ENCODE results near the gene ACVR1.

The ACVR1 gene

DNA sequence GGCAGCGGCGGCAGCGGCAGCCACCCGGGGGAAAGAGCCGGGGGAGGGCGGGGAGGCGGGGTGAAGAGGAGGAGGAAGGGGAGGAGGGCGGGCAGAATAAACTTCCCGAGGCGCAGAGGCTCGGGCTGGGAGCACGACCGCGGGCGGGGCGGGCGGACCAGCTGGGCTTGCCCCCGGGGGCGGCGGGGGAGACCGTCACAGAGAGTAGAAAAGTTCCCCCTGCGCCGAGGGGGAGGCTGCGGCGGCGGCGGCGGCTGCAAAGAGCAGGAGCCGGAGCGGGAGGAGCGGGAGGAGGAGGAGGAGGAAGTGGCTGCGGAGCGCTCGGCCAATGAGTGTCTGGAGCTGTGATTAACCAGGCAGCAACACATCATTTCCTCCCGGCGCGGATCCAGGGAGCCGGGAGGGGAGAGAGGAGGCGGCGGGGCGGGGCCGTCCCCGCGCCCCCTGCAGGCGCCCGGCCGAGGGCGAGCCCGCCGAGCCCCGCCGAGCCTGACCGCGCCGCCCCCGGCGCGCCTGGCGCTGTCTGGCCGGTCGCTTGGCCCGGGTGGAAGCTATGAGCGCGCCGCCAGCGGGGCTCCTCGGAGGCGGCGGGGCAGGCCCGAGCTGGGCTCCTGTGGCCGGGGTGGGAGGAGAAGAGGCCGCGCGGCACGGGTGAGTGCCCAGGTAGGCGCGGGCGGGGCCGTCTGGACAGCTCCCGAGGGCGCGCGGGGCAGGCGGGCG is at the start of gene ACVR1:
Gene ACVR1 (minus strand): TSS at position 265 of the 720 bp plus-strand sequence. CDS start 76,837 bp downstream, outside the sequence.
- ATAC-seq = peak; percentile 84 to 85

DNA sequence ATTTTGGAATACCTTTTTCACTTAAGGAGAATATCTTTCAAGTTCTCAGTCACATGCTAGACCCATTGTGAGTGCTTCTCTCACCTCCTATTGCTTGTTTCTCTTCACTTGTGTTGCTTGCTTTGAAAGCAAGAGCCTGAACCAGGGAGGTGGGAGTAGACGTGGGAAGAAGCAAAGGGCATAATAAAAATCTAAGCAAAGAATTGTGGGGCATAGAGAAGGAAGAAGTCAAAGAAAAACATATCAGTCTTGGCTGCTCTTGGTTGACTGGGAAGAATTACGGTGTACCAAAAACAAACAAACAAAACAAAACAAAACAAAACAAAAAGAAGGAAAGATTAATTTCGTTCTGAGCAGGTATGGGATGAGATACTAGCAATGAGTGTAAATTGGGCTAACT is 48.9 kb upstream of the ACVR1 start:
- ATAC-seq = no peak

DNA sequence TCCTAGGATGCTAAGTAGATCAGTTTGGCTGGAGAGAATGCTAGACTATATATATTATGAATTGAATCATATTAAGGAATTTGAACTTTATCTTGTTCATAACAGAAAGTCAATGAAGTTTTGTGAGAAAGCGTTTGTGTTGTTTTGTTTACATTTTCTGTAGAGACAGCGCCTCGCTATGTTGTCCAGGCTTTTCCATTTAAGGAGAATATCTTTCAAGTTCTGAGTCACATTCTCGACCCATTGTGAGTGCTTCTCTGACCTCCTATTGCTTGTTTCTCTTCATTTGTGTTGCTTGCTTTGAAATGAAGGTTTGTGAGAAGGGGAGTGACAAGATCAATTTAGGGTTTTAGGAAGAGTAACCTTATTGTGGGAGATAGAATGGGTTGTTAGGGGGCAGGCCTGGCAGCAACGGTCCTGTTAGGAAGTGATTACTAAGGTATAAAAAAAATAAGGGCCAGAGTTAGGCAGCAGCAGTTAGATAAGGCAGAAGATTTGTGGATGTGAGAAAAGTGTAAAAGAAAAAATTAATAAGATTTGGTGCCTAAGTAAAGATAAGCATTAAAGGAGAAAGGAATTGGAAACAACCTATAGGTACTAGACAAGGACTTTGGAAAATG is 47.6 kb upstream of the ACVR1 start:
- no peak for ATAC-seq

DNA sequence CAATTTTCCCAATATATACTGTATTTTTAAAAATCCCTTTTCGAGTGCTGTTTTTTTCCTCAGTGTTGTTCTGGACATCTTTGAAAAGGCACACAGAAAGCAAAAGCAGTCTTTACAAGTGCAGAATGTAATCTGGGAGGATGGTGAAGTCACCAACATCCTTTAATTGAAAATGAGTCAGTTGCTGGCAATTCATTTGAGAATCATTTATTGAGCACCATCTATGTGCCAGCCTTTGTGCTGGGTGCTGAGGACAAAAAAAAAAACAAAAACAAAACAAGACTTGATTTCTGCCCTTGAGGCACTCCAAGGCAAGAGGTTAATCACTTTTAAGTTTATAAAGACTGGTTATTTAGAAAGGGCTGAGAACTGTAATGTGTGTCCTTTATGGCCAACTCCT is 46.7 kb upstream of the ACVR1 start:
- no peak for ATAC-seq

DNA sequence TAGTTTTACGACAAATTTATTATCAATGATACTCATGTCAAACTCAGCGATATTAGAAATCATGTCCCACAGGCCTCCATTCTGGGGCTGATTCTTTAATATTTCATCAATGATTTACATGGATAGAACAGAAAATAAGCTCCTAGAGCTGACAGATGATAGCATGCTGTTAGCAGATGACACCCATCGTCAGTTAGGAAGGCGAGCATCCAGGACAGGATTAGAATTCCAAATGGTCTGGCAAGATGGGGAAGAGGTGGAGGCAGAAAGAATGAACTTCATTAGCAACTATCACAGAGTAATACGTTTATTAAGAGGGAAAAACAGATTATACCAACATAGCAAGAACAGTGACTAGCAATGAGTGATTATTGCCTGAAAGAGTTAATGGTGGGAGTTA is 46.2 kb upstream of the ACVR1 start:
- no peak for ATAC-seq

DNA sequence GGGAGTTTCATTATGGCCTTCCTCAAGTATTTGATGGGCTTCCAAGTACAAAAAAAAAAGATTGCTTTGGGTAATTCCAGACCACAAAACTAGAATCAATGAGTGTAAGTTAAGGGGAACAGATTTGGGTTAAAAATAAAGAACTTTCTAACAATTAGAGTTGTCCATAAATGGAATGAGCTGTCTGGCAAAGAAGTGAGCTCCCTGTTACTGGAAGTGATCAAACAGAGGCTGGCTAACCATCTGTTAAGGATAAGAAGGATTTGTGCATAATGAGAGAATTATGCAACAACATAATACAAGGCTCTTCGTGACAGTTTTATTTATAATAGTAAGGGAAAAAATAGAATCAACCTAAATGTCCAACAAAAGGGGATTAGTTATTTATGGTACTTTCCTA is 44.6 kb upstream of the ACVR1 start:
- ATAC-seq = no peak

DNA sequence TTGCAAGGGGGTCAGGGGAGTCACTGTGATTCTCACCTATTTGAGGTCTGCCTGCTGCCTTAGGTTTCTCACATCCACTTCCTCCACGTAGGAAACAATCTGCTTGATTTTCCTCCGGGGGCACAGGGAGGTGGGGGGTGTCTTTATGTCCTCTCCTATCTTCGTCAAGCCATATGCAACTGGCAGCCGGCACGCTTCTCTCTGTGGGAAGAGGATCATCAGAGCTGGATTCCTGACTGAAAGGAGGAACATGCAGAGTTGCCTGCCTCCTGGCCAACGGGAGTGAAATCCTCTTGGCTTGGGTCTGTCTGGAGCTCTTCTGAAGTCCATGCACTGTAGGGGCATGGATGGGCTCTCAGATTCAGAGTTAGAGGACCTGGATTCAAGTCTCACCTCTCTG is 43.1 kb upstream of the ACVR1 start:
- no peak for ATAC-seq

DNA sequence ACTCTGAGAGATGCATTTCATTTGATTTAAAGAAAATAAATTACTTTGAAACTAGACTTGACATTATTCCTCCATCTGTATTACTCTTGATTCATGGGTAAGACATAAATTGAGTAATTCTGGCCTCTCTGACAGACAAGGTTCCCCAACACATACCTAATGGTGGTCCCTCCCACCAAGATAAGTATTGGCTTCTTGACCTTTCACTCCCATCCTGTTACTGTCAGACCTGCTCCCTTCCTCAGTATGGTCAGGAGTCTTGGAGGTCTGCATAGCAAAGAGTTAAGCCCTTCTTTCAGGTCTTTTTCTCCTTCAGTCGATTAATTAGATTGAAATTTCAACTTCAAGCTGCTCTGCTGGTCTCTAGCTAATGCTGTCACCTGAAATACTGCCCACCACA is 42.2 kb upstream of the ACVR1 start:
- no peak for ATAC-seq

DNA sequence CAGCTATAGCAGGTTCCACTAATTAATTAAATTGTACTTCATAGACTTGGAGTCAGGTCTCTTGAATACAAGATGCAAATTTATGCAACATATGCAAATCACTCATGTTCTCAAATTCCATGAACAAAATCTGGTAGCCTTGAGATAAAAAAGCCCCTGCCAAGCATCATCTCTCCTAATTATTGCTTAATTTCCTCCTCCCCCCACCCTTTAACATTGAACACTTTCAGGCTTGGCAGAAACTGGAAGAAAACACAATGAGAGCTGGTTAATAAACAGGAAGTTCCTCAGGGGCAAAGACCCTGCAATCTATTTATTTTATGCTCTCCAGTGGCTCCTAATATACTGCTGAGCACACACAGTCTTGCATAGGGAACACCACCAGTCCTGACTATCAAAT is 35.6 kb upstream of the ACVR1 start:
- ATAC-seq = no peak

DNA sequence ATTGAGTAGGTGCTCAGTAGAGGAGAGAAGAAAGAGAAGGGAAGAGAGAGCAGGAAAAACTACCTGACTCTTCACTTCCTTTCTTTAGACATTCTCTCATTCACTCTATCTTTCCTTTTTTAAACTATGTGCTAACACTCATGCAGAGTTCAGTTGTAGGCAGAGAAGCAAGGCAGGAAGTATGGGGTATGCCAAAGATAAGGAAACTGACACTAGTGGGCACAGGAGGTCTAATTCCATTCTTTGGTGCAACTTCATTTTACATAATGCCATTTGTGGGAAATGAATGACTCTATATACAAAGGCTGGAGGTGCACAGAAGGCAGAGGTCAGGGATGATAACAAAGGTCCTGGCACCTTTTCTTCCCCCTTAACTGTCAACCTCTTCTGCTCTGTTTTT is 35.1 kb upstream of the ACVR1 start:
- ATAC-seq = no peak

DNA sequence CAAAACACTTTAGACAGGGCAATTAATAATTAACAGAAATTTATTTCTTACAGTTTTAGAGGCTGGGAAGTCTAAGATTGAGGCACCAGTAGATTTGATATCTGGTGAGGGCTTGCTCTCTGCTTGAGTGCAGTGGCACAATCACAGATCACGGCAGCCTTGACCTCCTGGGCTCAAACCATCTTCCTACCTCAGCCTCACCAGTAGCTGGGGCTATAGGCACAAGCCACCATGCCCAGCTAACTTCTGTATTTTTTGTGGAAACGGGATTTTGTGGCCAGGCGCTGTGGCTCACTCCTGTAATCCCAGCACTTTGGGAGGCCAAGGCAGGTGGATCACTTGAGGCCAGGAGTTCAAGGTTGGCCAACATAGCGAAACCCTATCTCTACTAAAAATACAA is 29.0 kb upstream of the ACVR1 start:
- no peak for ATAC-seq

DNA sequence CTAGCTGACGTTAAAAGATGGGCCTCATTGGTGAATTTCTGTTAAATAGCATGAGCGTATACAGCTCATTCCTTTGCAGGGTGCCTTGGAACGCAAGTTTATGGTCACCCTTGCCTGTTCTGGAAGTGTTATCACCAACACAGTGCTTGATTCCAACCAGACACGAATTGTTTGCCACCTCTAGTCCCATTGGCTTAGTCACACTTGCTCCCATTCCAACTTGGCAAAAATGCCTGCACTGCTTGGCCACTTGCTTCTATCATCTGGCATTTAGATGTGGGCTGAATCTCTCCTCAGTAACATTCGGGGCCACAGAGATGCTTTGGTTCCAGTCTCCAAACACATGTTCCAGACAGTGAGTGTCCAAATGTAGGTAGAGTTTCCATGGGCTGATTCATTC is 27.5 kb upstream of the ACVR1 start:
- ATAC-seq = no peak

DNA sequence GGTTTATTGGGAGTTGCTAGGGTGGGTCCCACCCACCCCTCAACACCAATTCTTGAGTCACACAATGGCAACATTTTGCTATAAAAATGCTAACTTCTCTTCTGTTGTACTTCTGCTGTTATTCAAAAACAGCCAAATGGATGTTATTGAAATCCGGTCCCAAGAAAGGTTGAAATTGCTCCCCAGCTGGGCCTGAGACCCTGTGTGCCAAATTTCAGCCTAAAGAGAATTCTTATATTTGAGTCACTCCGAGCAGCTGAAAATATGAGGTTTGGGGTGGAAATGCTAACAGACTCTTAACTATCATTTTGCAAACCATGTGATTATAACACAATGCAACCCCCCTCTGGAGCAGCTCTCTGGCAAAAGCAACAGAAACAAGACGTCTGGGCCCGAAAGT is 27.0 kb upstream of the ACVR1 start:
- ATAC-seq = no peak

DNA sequence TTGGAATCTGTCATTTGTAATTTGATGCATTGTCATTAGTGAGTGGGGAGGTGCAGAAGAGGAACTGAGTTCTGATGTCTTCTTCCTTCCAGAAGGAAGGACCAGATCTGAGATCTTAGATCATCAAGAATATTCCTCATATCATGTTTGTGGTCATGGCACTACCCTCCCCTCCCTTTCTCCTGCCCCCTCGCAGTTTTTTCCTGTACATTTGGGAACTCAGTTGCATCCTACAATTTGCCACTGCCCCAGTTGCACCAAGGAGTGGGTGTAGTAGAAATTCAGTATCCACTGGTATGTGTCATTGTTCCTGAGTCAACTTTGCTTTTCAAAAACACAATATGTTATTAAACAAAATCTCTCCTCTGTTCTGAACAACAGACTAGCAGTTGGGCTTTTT is 26.6 kb upstream of the ACVR1 start:
- no peak for ATAC-seq

DNA sequence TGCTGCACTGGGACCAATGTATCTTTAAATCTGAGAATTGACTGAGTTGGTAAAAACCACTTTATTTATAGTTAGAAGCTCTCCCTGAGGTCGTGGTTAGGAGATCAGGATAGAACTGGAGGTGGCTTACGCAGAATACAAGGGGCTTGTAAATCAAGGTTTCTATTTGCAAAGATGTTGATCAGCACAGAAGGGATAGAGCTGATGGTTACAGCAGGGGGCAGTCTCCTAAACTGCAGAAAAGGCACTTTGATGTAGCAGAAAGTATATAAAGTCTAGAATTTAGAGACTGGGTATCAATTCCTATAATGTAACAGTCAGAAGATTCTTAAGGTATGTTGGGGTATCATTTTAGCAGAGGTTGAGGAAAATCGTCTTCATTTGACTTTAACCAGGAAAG is 25.2 kb upstream of the ACVR1 start:
- ATAC-seq = no peak

DNA sequence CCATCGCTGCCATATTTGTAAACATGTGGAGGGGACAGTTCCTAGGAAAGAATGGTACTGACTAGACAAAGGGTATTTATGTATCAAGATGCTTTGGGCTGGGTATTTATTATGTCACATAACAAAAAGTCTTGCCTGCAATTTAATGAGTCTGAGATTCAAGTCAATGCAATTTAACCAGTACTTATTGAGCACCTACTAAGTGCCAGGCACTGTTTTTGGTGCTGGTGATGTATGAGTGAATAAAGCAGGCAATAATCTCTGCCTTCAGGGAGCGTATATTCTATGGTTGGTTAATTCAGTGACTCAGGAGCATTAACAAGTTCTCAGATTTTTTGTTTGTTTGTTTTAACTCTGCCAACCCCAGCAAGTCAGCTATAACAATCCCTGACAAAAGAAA is 24.6 kb upstream of the ACVR1 start:
- ATAC-seq = no peak

DNA sequence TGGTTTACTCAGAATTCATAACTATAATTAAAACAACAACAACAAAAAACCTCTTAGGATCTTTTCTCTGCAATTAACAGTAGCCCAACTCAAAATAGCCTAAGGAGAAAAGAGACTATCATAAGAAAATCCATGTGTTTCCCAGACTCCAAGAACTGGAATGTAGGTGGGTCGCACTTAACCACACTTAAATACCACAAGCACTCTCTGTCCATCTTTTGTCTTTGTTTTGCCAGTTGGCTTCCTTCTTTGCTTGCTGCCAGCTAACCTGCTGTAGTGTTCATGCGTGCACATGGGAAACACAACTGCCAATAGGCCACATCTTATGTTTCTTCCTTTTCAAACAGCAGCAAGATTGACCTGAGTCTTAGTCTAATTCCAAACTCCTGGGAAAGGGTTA is 24.1 kb upstream of the ACVR1 start:
- no peak for ATAC-seq

DNA sequence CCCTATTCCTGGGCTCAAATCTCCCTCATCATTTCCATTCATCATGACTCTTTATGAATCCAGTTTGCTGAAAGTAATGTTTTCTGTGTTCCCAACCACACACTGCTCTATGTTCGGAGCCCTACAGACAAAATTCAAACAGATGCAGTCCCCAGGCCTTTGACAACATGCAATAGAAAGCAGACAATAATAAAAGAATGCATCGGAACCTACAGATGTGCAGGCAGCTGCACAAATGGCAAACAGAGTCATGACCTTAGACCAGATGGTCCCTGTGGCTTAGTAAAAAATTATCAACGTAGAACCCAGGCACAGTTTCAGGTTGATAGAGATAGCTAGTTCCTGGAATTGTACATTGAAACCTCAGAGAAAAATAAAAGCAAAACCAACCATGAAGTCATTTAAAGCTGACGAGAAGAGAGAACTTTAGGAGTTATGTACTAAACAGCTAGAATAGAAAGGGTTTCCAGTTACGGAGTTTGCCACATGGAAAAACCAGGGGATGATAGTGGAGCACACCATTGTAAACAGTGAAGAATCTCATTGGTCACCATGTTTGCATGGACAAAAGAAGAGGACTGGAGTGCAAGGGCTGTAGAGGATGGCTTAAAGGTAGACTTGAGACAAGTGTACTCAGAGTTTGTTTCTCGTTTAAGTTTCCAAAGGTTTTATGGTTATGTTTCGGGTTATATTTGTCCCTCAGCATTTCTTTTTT is 23.2 kb upstream of the ACVR1 start:
- peak; percentile 65 to 66 for ATAC-seq

DNA sequence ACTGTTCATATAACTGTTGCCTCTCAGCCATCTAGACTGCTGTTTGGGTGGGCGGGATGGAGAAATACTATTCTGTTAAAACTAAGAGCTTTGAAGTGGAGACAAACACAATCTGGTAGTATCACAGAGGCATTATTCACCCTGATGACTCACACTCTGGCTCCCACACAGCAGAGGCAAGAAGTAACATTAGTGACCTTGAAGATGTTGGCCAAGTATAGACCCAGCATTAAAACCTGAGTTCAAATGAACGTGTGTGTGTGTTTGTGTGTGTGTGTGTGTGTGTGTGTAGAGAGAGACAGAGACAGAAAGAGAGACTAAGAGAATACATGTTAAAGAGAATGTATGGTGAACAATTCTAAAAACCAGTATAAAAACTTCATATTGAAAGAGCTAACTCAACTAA is 22.5 kb upstream of the ACVR1 start:
- ATAC-seq = peak; percentile 72 to 79

DNA sequence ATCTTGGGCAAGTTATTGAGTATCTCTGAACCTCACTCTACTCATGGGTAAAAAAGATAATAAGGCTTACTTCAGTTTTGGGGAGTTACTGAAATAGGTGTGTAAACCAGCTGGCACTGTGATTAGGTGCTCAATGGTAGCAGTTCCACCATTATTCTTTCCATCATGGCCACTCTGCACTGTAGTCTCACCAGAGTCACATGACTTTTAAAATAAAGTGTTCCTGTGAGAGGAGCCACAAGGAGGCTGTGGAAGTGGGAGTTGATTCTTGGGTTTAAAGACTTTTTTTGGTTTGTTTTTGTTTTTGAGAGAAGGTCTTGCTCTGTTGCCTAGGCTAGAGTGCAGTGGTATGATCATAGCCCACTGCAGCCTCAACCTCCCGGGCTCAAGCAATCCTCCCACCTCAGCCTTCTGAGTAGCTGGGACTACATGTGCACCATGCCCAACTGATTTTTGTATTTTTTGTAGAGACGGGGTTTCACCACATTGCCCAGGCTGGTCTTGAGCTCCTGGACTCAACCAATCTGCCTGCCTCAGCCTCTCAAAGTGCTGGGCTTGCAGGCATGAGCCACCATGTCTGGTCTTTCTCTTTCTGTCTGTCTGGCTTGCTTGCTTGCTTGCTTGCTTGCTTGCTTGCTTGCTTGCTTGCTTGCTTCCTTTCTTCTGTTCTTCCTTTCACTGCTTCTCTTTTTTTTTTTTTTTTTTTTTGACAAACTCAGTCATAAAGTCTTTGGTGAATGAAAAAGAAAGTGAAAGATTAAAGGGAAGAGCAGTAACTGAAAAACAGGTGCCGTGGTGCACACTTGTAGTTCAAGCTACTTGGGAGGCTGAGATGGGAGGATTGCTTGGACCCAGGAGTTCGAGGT is 21.2 kb upstream of the ACVR1 start:
- ATAC-seq = peak; percentile 25 to 32

DNA sequence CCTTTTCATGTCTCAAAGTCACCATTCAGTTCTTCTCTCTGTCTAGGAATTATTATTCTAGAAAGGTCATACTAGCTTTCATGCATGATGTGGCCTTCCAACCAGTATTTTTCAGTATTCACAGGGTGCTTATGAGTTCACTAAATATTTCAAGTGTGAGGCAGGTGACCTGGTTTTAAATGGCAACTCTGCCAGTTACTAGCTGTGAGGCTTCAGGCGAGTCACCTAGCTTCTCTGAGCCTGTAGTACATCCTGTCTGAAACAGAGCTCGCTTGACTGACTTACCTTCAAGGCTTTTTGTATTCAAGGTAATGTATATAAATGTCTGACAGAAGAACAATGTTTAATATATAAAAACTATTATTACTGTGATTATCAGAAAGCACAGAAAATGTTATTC is 19.4 kb upstream of the ACVR1 start:
- ATAC-seq = peak; percentile 9 to 15

DNA sequence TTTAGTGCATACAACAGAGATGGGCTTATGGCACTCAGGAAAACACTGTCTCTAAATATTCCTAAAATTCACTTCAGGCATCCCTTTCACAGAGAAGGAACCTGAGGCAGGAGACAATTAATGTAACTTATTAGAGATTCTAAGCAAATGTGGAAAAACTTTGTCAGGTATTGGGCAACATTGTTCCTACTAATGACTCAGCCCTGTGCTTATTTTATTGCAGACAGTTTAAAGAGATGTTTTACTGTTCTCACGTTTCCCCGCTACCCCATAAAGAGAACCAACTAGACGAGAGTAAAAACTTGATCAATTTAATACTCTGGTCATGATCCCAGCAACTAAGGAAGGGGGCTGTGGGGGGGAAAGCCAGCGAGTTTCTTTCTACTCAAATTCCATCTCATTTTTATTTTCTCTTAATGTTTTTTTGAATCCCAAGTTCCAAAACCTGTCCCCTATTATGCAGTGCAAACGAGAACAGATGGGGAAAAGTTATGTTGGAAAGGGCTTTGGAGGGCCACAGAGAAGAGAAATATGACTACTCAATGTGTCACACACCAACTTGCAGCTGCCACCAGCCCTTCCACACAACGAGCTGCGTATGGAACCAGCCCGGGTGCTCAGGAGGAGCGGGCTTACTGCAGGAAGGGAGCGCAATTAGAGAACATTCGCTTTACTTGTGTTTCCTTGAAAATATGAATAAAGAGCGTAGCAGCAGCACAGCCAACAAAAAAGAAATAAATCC is 18.7 kb upstream of the ACVR1 start:
- ATAC-seq = no peak

Data from activated CD4-positive, CD25-positive, alpha-beta regulatory T cell treated with anti-CD3 and anti-CD28 coated beads, Interleukin-2, amount 50 U/mL, for 24 hours (primary cell).